AG04450 (cell line): ENCODE data around the gene DYNC1H1. TPM values are rescaled to one million over a fixed set of nuclear protein-coding genes. Genes with fewer than 3 reads are reported as not detected.

Experiments
- CTCF ChIA-PET: fragments of 300-600, 350-600 bp; formaldehyde crosslinking; extraction: SDS; loops from one replicate; lab custom pipeline; 2022; ENCODE audit warnings: antibody characterized with exemption, inconsistent platforms; lab: Charles Lee
- POLR2A ChIA-PET: fragments of 350-600 bp; formaldehyde crosslinking; extraction: SDS; loops from one replicate; lab custom pipeline; 2021; ENCODE audit warnings: antibody characterized with exemption, inconsistent platforms; lab: Yijun Ruan, JAX
- DNase-seq: peaks from one replicate; pipeline ENCODE4 v3.0.0-alpha.2; 2011; ENCODE audit warnings: low read depth, low spot score
- H3K27ac ChIP-seq: one replicate; pipeline ENCODE4 v1.5.1; 2012; ENCODE audit warnings: low read depth, low read length, control low read depth
- H3K27me3 ChIP-seq: one replicate; pipeline ENCODE4 v1.6.0; 2012; ENCODE audit warnings: low read length; ENCODE audit not compliant: control insufficient read depth, insufficient read depth
- H3K4me3 ChIP-seq: 2 replicates; pipeline ENCODE4 v1.5.1; 2011; ENCODE audit warnings: mild to moderate bottlenecking, low read depth, low read length, control low read depth
- H3K9me3 ChIP-seq: 2 replicates; pipeline ENCODE4 v1.5.1; 2012; ENCODE audit warnings: low read length; ENCODE audit not compliant: control insufficient read depth, insufficient read depth
- polyA plus RNA-seq: library from polyadenylated mRNA; depleted of rRNA; stranded (reverse); fragments of >200 nt; gene quantifications from 2 replicates; pipeline ENCODE4 v1.2.3, GENCODE V29; 2011
- TF ChIP-seq, protein P1 (sequence below): IDR thresholded peaks from 2 replicates; pipeline ENCODE4 v1.5.1; 2011; ENCODE audit warnings: low read depth, low read length, control low read depth, inconsistent platforms

DYNC1H1 gene
- polyA plus RNA-seq, 1 experiment: 189 TPM

DNA sequence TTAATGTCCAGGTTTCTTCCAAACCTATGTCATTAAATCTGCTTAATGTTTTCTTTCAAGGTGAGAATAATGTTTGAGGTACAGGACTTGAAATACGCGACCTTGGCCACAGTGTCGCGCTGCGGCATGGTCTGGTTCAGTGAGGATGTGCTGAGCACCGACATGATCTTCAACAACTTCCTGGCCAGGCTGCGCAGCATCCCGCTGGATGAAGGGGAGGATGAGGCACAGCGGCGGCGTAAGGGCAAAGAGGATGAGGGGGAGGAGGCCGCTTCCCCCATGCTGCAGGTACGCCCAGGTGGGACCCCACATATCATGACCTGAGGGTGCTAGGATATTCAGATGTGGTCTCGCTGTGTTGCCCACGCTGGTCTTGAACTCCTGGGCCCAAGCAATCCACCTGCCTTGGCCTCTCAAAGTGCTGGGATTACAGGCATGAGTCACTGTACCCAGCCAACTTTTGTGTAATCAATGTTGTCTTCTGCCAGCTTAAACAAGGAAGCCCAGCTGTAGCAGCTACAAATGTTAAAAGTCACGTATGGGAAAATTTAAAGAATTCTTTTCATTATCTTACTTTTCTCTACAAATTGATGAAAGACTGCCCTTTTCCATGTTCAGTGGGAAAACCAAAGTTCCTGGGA lies 50.8 kb downstream of the DYNC1H1 start:
- H3K4me3 ChIP-seq: no peak overlapping the region
- no peaks in the 10 kb centered on the region for H3K9me3 ChIP-seq
- H3K27ac ChIP-seq: no peak overlapping the region
- DNase-seq: no peak
- TF ChIP-seq, protein P1, sequence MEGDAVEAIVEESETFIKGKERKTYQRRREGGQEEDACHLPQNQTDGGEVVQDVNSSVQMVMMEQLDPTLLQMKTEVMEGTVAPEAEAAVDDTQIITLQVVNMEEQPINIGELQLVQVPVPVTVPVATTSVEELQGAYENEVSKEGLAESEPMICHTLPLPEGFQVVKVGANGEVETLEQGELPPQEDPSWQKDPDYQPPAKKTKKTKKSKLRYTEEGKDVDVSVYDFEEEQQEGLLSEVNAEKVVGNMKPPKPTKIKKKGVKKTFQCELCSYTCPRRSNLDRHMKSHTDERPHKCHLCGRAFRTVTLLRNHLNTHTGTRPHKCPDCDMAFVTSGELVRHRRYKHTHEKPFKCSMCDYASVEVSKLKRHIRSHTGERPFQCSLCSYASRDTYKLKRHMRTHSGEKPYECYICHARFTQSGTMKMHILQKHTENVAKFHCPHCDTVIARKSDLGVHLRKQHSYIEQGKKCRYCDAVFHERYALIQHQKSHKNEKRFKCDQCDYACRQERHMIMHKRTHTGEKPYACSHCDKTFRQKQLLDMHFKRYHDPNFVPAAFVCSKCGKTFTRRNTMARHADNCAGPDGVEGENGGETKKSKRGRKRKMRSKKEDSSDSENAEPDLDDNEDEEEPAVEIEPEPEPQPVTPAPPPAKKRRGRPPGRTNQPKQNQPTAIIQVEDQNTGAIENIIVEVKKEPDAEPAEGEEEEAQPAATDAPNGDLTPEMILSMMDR: no peak
- CTCF ChIA-PET: interaction anchor here (0.7 kb wide), 1 partner anchor 299 kb away, joined by 3 read pairs; no protein-coding TSS in a partner anchor
- no peaks in the 10 kb centered on the region for H3K27me3 ChIP-seq
- POLR2A ChIA-PET: no interaction called here

DNA sequence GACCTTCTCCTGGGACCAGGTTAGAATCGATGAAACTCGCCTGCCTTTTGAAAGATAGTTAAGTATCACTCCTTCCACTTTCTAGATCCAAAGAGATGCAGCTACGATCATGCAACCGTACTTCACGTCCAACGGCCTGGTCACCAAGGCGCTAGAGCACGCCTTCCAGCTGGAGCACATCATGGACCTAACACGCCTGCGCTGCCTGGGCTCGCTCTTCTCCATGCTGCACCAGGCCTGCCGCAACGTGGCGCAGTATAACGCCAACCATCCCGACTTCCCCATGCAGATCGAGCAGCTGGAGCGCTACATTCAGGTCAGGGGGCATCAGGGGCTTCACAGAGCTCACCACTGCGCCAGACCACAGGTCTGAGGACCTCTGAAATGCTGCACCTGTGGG lies 51.4 kb downstream of the DYNC1H1 start:
- DNase-seq: no peak
- TF ChIP-seq, protein P1: no peak
- Histone ChIP-seq H3K27me3 (no peaks in the 10 kb centered on the region), H3K27ac (no peak overlapping the region), H3K4me3 (no peak overlapping the region), H3K9me3 (no peaks in the 10 kb centered on the region)
- ChIA-PET CTCF (no interaction called here), POLR2A (no interaction called here)

DNA sequence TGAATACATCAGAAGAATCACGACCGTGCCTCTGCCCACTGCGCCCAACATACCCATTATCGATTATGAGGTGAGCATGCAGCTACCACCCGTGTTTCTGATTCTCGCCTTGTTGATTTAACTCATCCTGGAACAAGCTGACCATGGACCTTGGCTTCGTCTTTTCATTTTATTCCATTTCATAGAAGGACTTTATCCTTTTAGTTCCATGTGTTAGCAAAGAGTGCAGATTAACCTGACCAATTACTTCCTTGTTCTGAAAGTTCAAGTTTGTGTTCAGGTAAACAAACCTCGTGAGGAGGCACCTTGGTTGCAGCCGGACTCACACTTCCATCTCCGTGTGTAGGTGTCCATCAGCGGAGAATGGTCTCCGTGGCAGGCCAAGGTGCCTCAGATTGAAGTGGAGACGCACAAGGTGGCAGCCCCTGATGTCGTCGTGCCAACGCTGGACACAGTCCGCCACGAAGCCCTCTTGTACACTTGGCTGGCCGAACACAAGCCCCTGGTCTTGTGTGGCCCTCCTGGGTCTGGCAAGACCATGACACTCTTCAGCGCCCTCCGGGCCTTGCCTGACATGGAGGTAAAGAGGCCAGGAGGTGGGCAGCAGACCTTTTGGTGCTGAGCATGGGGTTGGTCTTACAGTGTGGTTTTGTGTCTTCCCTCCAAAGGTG lies 52.2 kb downstream of the DYNC1H1 start:
- Histone ChIP-seq H3K27ac (no peak overlapping the region), H3K4me3 (no peak overlapping the region), H3K27me3 (no peaks in the 10 kb centered on the region), H3K9me3 (no peaks in the 10 kb centered on the region)
- TF ChIP-seq, protein P1: no peak
- DNase-seq: no peak
- ChIA-PET CTCF (no interaction called here), POLR2A (interaction anchor here (0.6 kb wide), 1 partner anchor 57 kb away, joined by 5 read pairs; no protein-coding TSS in a partner anchor)

DNA sequence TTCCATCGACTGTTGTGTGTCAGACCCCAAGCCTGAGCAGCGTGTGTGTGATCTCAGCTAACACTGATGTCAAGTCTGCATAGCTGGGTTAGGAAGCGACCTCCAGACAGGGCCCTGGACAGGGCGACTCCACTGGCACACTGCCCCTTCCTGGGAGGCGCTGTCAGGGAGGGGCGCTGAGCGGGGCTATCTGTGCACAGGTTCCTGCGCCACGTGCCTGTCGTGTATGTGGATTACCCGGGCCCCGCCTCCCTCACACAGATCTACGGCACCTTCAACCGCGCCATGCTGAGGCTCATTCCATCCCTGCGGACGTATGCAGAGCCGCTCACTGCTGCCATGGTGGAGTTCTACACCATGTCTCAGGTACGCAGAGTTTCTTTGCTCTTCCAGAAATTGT lies 53.9 kb downstream of the DYNC1H1 start:
- no peak overlapping the region for H3K27ac ChIP-seq
- H3K27me3 ChIP-seq: no peaks in the 10 kb centered on the region
- CTCF ChIA-PET: interaction anchor here (1.2 kb wide), 1 partner anchor 78 kb away, joined by 4 read pairs; no protein-coding TSS in a partner anchor
- no peak overlapping the region for H3K4me3 ChIP-seq
- TF ChIP-seq, protein P1: no peak
- H3K9me3 ChIP-seq: no peaks in the 10 kb centered on the region
- POLR2A ChIA-PET: no interaction called here
- DNase-seq: no peak

DNA sequence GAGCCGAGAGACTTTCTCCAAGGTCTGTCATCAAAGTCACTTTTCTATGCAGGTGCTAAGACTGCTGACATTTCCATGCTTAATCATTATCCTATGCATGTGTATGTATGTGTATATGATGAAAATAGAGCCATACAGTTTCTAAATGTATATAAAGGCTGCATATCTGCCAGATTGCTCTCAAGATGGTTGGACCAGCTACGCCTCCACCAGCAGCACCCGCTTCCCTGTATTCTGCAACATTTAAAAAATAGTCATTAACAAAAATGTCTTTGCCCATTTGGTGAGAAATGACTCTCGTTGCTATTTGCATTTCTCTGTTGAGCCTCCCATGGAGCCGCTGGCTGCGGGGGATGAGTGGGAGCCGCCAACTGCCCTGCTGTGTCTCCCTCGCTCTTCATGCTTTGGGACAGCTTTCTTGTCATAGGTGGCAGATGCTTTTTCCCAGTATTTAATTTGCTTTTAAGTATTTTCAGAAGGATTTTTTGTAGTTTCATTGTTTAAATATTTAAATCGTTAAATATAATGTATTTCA lies 54.7 kb downstream of the DYNC1H1 start:
- TF ChIP-seq, protein P1: no peak
- Histone ChIP-seq H3K9me3 (no peaks in the 10 kb centered on the region), H3K27me3 (no peaks in the 10 kb centered on the region), H3K27ac (no peak overlapping the region), H3K4me3 (no peak overlapping the region)
- no peak for DNase-seq
- ChIA-PET POLR2A (no interaction called here), CTCF (interaction anchor here (1.2 kb wide), 1 partner anchor 78 kb away, joined by 4 read pairs; no protein-coding TSS in a partner anchor)
